Endometrial microvascular endothelial cells (primary cell): ENCODE measurements around the gene FCHO2. TPM values are rescaled to one million over a fixed set of nuclear protein-coding genes. Genes with fewer than 3 reads are reported as not detected.

ENCODE experiments used
- in situ Hi-C: cut with HindIII; loops from 2 replicates; pipeline ENCODE4 v1.10.0; 2017; ENCODE audit warnings: low sequenced_read_pairs, low pct_unique_long_range_greater_than_20kb; ENCODE audit errors: inconsistent ontology term
- total RNA-seq: library from RNA; depleted of rRNA; stranded (reverse); fragments of >200 nt; gene quantifications from one replicate; pipeline ENCODE4 v1.2.3, GENCODE V29; 2015; ENCODE audit errors: inconsistent ontology term

FCHO2 gene
- total RNA-seq, 1 donor from 2014 or later, result 12.9 TPM

- in situ Hi-C loops, result loop anchor here (25.0 kb wide), 2 partner anchors 93 to 368 kb away; no protein-coding TSS in a partner anchor
Observed at GRCh38 chr5:73094415-73094814, 138.6 kb downstream of the FCHO2 start.

DNA sequence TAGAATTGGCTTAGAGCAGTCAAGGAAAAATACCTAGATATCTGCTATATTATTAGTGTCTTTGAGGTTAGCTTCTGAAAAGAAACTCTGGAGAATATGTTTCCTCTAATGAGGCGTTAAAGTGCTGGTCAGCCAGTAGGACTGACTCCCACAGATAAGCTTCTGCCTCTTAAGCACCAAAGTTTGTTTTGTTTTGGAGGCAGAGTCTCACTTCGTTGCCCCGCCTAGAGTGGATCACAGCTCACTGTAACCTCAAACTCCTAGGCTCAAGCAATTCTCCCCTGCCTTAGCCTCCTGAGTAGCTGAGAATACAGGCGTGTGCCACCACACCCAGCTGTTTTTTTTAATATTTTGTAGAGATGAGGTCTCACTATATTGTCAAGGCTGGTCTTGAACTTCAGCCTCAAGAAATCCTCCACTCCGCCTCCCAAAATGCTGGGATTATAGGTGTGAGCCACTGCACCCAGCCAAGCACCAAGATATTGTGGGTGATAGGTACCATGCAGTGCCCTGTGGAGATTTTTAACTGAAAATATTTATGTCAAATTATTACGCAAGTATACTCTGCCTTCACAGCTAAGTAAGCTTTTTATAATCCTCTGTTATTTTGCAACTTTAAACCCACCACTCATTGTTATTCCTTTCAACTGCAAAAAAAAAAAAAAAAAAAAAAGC, 139.9 kb downstream of the FCHO2 start:
- in situ Hi-C loops, result loop anchor here (25.0 kb wide), 2 partner anchors 92 to 367 kb away; no protein-coding TSS in a partner anchor

GRCh38 chr5:73096239-73096575, 140.4 kb downstream of the FCHO2 start:
- in situ Hi-C loops, result loop anchor here (25.0 kb wide), 2 partner anchors 91 to 366 kb away; no protein-coding TSS in a partner anchor

- in situ Hi-C loops, result loop anchor here (25.0 kb wide), 2 partner anchors 90 to 365 kb away; no protein-coding TSS in a partner anchor
Observed at GRCh38 chr5:73097740-73098139, 141.9 kb downstream of the FCHO2 start.

DNA sequence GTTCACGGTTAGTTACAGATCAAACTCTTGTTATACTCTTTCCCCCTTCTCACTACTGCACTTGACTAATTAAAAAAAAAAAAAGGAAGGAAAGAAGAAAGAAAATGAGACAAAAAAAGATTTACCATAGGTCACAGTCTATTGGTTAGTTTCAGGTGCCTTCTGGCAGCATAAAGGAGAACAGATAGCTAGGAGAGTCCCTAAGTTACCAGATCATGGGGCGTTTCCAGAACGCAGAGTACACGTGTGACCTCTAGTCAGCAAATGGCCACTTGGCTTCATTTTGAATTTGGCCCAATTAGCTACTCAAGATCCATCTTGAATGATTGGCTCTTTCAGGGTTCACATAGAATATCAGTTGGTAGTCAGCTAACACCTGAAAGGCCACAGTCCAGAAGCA, 144.3 kb downstream of the FCHO2 start:
- in situ Hi-C loops, result no loop called here

- in situ Hi-C loops, result no loop called here
Observed at GRCh38 chr5:73103870-73104299, 148.0 kb downstream of the FCHO2 start.

GRCh38 chr5:73104326-73104725, 148.5 kb downstream of the FCHO2 start:
- in situ Hi-C loops, result no loop called here

DNA sequence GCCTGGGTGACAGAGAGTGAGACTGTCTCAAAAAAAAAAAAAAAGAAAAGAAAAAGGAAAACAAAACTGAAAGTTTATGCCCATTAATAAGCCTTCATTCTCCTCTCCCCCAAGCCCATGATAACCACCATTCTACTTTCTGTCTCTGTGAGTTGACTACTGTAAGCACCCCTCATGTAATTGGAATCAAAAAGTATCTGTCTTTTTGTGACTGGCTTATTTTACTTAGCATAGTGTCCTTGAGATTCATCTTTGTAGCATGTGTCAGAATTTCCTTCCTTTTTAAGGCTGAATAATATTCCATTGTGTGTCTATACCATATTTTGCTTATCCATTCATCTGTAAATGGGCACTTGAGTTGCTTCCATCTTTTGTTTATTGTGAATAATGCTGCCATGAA, 150.5 kb downstream of the FCHO2 start:
- in situ Hi-C loops, result no loop called here

DNA sequence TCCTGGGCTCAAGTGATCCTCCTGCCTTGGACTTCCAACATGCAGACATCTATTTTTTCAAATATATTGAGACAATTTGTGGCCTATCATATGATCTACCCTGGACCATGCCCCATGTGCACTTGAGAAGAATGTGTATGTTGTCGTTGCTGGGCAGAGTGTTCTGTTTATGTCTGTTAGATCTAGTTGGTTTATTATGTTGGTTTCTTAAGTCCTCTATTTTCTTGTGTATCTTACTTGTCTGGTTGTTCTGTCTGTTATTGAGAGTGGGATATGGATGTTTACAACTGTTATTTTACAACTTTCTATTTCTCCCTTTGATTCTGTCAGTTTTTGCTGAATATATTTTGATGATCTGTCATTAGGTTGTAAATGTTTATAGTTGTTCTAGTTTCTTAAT, 154.3 kb downstream of the FCHO2 start:
- in situ Hi-C loops, result no loop called here

- in situ Hi-C loops, result no loop called here
Observed at GRCh38 chr5:73111536-73111935, 155.7 kb downstream of the FCHO2 start.

DNA sequence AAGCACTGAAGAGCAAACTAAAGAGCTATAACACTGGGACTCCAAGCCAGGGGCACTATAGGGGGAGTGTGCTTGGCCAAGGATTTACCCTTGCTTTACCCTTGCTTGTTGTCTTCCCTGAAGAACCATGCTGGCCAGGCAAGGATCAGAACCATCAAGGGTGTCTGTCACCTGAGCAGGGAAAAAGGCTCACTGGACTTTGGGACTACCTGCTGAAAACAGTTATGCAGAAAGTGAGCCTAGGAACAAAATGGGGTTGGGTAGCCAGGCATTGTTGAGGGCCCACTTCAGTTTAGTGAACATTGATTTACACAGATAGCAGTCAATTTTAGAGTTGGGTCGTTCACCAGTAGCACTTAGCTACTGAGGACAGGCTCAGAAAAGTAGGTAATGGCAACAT, 156.5 kb downstream of the FCHO2 start:
- in situ Hi-C loops, result no loop called here

- in situ Hi-C loops, result no loop called here
Observed at GRCh38 chr5:73114044-73114688, 158.3 kb downstream of the FCHO2 start.

DNA sequence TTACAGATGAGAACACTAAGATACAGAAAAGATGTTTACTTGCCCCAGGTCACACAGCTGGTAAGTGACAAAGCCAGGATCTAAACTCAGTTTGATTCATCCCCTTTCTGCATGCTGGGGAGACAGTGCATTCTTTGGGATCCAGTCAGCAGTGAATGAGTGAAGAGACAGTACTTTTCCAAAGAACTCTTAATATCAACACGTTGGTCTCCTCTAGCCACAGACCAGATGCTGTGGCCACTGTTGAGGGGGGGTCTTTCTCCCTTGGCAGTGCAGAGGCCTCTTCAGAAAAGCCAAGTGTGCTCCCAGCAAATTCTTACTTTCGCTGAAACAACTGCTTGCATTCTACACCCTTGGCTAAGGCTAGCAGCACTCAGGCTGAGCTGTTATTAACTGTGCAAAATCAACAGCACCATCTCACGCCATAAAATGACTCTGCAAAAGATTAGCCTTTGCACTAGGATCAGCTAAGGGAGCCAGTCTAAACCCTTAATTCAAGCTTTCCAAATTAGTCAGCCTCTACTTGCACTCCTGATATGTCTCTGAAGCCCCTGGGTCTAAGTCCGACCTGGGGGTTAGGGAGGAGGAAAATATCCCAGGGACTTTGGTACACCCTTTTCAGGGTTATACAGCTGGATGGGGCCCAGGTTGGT, 159.7 kb downstream of the FCHO2 start:
- in situ Hi-C loops, result no loop called here

DNA sequence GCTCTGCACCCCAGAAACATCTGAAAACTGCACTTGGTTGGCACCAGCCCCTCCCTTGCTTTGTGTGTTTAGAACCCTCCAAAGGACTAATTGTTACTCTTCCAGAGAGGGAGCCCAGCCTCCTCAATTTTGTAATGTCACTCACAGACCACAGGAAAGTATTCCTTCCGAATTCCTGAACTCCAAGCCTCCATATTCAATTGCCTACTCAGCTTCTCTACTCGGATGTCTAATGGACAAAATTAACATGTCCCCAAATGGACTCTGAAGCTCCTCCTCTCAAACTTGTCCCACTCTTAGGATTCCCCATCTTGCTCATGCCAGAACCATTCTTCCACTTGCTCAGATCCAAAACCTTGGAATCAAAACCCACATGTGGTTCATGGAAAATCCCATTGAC, 160.7 kb downstream of the FCHO2 start:
- in situ Hi-C loops, result no loop called here

DNA sequence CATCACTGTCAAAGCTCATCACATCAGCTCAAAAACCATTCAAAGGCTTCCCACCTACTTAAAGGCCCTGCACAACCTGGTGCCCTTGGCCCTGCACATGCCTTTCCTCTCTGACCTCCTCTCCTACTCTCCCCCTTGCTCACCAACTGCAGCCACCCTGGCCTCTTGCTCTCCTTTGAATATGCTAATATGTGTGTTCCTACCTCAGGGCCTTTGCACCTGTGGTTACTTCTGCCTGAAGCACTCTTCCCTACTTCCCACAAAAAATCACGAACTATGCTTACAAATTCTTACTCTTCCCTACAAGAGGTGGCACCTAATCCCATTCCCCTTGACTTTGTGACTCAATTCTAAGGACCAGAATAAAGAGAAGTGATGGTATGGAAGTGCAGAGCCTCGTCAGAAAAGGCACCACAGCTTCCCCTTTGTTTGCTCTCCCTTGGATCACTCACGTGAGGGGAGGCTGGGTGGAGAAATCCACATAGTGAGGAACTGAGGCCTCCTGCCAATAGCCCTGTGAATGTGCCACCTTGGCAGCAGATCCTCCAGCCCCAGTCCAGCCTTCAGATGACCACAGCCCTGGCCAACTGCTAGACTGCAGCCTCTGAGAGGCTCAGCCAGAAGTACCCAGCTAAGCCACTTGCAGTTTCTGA, 161.4 kb downstream of the FCHO2 start:
- in situ Hi-C loops, result no loop called here

DNA sequence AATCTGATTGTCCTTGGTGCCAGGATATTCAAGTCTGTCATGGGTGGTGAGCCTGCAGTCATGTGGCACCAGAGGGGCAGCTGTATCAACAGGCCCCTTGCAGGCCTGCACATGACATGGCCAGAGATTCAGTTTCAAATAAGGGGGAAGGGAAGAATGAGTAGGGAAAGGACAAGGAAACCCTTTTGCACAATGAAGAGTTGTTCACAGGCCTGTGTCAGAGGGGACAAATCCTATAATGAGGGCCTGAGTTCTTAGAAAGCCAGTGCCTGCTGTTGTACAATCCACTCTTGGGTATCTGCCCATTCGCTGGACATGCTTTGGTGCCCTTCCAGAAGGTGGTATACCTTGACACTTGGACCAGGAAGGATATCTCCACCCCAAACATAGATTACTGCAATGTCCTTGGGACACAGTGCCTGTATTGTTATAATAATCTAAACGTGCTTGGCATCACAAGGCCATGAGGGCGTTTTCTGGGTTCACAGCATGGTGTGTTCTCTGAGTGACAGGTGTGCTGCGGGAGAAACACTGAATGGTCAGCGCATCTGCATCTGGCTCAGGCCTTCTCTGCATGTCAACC, 162.6 kb downstream of the FCHO2 start:
- in situ Hi-C loops, result no loop called here

GRCh38 chr5:73119451-73120157, 163.8 kb downstream of the FCHO2 start:
- in situ Hi-C loops, result no loop called here

DNA sequence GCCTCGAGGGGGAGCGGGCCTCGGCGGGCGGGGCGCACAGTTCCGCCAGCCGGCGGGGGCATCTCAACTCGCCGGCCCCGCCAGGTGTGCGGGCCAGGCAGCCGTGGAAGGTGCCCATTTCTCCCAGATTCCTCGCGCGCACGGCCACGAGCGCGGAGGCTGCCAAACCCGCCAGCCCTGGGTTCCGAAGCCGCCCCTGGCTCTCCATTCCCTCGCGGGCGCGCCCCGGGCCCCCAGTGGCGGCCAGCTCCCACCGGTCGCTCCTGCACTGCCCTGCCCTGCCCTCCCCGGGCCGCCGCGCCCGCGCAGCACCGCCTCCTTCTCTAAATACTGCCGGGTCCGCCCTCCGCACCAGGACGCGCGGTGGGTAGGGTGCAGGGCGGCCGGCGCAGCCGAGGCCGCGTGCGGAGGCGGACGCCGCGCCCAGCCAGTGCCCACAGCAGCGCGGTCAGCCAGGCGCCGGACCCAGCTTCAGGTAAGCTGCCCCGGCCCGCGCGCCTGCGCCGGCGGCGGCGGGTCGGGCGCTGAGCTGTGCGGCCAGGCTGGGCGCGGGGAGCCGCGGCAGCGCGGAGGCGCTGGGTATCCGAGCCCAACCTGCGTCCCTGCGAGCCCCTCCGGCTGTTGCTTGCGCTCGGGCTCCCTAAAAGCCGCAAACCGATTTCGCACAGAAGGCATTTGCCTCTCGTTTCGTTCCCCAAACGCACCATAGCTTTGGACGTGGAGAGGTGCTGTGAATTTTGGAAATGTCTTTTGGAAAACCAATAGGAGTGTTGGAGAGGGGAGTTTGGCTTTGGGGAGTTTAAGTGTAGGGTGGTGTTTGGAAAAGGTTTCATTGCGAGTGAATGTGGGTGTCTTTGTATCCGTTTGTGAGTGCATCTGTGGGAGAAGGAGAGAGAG, 164.6 kb downstream of the FCHO2 start, which contains the start of gene TMEM171:
TMEM171 (plus strand) TSS at position 354 of the 897 bp plus-strand sequence. CDS start 2,799 bp downstream, outside the sequence.
- in situ Hi-C loops, result no loop called here
